ENCODE data around the gene STX2.

DNA sequence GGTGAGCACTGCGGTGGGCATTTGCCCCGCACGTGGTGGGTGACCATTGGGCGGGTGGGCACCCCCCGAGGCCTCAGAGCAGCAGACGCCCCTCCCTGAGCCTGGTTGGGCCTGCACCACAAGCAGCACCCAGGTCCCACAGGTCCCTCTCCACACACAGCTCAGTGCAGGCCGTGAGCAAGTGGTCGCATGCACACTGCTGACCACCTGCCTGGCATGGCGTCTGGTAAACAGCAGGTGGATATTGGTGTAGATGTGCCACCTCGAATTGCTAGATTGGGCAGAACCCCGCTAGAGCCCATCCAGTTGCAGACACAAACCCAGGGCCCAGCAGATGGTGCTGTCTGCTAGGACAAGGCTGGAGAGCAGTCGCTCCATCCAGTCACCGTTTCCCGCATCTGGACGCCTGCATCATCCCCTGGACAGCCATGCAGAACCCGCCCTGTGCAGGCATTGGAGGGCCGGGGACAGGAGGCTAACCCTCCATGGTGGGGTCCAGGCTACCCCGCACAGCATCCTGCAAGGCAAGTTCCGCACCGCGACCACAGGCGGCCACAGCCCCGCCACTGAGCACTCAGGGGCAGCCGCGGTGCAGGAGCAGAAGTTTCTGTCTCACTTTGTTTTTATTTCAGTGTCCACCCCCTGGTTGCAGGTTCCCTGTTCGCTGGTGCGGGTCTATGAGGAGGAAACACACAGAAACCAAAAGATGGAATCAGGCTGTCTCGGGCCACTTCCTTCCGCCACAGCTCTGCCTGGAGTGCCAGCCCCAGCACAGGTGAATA, 77.3 kb downstream of the STX2 start:
- TF ChIP-seq EZH2phosphoT487 (IDR thresholded peaks at IDR 0.05; ENCODE audit: unreplicated experiment): no peak
- no peak for TF ChIP-seq CREB1 (CRISPR knock-in tag; IDR thresholded peaks at IDR 0.05; ENCODE audit: low read depth)
- TF ChIP-seq, protein P1, sequence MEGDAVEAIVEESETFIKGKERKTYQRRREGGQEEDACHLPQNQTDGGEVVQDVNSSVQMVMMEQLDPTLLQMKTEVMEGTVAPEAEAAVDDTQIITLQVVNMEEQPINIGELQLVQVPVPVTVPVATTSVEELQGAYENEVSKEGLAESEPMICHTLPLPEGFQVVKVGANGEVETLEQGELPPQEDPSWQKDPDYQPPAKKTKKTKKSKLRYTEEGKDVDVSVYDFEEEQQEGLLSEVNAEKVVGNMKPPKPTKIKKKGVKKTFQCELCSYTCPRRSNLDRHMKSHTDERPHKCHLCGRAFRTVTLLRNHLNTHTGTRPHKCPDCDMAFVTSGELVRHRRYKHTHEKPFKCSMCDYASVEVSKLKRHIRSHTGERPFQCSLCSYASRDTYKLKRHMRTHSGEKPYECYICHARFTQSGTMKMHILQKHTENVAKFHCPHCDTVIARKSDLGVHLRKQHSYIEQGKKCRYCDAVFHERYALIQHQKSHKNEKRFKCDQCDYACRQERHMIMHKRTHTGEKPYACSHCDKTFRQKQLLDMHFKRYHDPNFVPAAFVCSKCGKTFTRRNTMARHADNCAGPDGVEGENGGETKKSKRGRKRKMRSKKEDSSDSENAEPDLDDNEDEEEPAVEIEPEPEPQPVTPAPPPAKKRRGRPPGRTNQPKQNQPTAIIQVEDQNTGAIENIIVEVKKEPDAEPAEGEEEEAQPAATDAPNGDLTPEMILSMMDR (conservative IDR thresholded peaks at IDR 0.05; ENCODE audit: low read depth in 2 of 2): peak; percentile 59 to 88
- TF ChIP-seq ZNF114 (CRISPR knock-in tag; IDR thresholded peaks at IDR 0.05): no peak

All from GM23338 (cell line).